Tongue (tissue), 2 donors: ENCODE data around the gene TSHZ1. TPM values are rescaled to one million over a fixed set of nuclear protein-coding genes. Genes with fewer than 3 reads are reported as not detected.

Experiments used
- DNase-seq: peaks from one replicate; pipeline ENCODE4 v3.0.0-alpha.2; 2015
- total RNA-seq: library from RNA; depleted of rRNA; stranded (reverse); fragments of >200 nt; gene quantifications from one replicate; pipeline ENCODE4 v1.2.3, GENCODE V29; 2014

Gene TSHZ1
- total RNA-seq, 1 donor from 2014 or later = 16.3 TPM

GRCh38 chr18:75222407-75222806 lies 11.8 kb downstream of the TSHZ1 start:
- DNase-seq = no peak

DNA sequence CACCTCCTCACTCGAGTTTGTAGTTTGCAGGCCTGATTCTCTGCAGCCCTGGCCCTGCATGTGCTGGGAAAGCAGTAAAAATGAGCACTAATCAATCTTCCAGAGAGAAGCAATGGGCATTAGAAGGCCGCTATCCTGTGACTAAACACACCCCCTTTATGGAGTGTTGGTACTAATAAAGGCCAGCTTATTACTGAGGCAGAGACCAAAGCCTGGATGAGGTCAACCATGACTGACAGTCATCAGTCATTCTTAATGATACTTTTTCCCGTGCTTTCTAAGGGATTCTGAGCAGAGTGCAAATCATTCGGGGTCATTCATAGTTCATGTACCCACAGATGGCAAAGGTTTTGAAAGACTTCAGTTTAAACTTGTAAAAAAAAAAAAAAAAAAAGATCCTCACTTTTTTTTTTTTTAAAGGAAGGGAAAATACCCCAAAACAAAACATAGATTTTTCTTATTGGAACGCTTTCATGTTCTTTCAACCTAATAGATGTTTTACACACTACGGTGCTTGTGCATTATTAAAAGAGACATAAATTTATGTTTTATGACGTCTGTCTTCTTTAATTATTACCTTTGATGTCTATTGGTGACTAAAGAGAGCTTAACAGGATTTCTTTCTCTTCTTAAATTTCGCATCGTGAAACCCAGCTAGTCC lies 13.2 kb downstream of the TSHZ1 start:
- no peak for DNase-seq

- peak; percentile 58 for DNase-seq
These were observed 15.8 kb downstream of the TSHZ1 start for GRCh38 chr18:75226286-75226955.

DNA sequence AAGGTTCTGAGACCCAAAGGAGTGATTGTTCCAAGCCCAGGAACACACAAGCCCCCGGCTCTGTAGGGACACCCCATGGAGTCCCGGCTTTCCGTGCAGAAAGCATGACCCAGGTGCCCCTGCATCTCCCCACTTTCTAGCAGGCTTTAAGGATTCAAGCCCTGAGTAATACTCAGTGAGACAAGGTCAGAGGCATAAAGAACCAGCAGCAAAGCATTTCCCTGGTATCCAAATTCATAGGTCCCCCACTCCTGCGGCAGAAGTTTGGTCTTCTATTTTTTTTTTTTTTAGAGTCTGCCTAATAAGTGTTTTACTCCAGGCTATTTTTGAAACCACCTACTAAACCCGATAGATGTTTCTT lies 16.3 kb downstream of the TSHZ1 start:
- no peak for DNase-seq

GRCh38 chr18:75227535-75228296 lies 17.1 kb downstream of the TSHZ1 start:
- DNase-seq = no peak

- DNase-seq = no peak
These were observed 18.4 kb downstream of the TSHZ1 start for GRCh38 chr18:75228967-75229366.

DNA sequence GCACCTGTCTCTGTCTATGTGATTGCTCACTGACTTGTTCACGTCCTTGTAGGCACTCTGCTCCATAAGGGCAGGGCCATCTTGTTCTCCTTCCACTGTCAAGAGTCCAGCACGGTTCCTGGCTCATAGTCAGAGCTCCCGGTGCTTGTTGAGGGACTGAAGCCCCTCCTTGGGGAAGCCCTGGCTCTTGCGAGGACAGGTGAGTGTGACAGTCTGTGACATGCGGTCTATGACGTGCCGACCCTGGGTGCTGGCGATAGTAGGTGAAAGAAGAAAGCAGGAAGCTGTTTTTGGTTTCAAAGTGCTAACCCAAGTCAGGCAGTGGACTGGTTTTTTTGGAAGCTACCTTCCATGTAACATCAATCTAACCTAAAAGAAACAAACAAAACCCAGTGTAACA lies 18.8 kb downstream of the TSHZ1 start:
- DNase-seq = no peak

GRCh38 chr18:75230163-75231052 lies 19.8 kb downstream of the TSHZ1 start:
- DNase-seq = no peak

GRCh38 chr18:75231053-75231406 lies 20.4 kb downstream of the TSHZ1 start:
- DNase-seq = no peak

GRCh38 chr18:75234901-75235300 lies 24.3 kb downstream of the TSHZ1 start:
- no peak for DNase-seq

GRCh38 chr18:75235896-75236295 lies 25.3 kb downstream of the TSHZ1 start:
- no peak for DNase-seq

GRCh38 chr18:75238100-75238499 lies 27.5 kb downstream of the TSHZ1 start:
- DNase-seq = no peak

- DNase-seq = no peak
These were observed 28.2 kb downstream of the TSHZ1 start for GRCh38 chr18:75238786-75239185.

DNA sequence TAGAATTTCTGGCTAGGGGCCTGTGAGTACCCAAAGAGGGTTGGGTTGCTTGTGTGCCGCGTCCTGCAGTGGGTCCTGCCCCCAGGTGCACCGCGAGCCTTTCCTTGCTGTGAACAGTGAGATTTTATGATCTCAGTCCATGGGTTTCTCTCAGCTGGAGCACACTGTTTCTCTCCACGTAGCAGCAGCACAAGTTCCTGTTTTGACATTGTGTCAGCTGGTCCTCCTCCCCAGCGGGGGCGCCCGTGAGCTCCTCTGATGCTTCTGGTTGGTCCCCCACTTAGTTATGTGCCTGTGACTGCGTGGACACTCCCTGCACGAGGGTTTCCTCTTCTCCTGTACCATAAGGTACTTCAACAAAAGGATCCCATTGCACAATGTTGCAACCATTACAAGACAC lies 29.8 kb downstream of the TSHZ1 start:
- no peak for DNase-seq

- no peak for DNase-seq
These were observed 31.1 kb downstream of the TSHZ1 start for GRCh38 chr18:75241705-75242104.

- no peak for DNase-seq
These were observed 34.0 kb downstream of the TSHZ1 start for GRCh38 chr18:75244351-75245313.

- DNase-seq = no peak
These were observed 36.4 kb downstream of the TSHZ1 start for GRCh38 chr18:75246721-75247610.

DNA sequence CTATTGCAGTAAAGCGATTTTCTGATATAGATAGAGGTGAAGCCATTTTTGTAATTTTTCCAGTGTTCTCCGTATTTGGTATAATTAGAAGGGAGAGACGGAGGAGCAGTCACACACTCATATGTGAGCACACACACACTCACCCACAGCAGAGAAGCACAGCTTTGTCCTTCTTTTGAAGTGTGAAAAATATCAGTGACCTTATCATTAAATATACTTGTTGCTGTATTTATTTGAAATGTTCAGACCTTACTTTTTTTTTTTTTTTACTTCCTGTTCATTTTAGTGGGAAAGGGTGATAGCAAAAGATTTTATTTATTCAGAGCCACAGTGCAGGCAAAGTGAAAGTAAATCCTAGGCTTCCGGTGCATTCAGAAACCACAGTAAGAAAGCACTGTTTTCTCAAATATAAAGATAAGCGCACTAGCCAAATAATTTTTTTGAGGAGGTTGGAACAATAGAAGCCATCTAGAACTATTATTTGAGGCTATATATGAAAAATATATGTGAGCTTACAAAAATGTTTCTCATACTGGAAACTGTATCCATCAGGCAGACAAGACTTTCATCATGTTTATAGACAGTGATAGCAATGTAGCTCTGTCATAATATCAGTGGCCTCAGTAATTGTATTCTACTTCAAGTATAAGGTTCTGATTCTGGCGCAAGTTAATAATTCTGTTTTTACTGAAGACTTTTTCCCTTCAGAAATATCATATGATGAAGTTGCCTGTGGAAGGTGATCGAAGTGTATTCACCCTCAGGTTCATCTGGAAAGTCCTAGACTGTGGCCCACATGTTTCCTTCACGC lies 37.2 kb downstream of the TSHZ1 start:
- peak; percentile 64 for DNase-seq

DNA sequence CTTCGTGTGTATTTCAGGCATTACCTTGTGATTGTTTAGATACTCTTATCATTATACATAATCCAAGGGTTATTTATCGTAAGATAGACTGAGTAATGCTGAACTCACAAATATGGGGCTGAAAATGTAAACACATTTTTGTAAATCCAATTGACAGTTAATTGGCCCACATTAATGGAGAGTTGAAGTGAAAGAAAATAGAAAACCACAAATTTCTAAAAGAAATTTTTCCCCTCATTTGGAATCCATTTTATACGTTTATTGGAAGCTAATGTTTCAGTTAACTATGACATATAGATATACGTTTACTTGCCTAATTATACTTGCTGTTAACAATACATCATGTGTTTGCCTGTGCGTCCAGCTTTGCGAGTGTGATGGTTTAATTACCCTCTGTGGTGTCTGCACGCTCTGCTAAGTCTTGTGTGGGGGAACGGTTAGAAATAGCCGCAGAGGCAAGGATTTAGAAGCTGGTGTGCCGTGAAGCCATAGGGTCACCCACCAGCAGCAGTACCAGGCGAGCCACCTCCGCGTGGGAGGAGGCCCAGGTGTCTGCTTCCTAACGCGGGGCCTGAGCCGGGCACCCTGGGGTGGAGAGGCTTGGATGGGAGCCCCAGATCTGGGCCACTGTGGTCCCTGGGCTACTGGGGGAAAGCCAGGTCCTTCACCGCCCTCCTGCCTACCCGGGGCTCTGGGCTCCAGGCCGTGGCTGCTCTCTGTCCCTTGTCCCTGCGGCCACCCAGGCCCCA lies 38.0 kb downstream of the TSHZ1 start:
- DNase-seq = no peak
